ENCODE results near the gene REEP6.

Gene REEP6

DNA sequence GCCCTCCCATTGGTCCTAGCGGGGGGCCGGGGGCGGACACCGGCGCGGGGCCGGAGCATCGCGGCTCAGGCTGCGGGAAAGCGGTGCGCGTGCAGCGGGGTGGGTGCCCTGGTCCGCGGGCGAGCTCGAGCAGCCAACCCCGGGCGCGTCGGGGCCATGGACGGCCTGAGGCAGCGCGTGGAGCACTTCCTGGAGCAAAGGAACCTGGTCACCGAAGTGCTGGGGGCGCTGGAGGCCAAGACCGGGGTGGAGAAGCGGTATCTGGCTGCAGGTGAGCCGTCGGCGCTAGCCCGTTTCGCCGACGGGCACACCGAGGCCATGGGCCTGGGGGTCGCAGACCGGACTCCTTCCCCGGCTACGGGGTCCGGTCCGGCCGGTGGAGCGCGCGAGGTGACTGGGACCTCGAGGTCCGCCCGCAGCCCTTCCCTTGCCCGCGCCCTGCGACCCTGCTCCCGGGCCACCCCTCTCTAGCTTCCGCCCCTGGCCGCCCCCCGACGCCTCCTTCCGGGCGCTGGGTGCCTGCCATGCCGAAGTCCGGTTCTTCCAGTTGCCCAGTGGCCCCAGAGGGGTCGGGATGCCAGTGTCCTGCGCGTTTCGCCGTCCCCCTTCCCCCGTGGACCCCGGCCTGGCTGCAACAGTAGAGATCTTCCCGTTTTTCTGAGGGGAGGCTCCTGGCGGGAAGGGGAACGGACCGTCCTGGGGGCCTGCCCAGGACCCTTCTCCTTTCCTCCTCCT lies at the start of gene REEP6:
Gene REEP6, plus strand, starts transcription at position 68 of the 735 bp plus-strand sequence. Its CDS starts 89 bp downstream, at position 157.
- DNase-seq, result no peak

DNA sequence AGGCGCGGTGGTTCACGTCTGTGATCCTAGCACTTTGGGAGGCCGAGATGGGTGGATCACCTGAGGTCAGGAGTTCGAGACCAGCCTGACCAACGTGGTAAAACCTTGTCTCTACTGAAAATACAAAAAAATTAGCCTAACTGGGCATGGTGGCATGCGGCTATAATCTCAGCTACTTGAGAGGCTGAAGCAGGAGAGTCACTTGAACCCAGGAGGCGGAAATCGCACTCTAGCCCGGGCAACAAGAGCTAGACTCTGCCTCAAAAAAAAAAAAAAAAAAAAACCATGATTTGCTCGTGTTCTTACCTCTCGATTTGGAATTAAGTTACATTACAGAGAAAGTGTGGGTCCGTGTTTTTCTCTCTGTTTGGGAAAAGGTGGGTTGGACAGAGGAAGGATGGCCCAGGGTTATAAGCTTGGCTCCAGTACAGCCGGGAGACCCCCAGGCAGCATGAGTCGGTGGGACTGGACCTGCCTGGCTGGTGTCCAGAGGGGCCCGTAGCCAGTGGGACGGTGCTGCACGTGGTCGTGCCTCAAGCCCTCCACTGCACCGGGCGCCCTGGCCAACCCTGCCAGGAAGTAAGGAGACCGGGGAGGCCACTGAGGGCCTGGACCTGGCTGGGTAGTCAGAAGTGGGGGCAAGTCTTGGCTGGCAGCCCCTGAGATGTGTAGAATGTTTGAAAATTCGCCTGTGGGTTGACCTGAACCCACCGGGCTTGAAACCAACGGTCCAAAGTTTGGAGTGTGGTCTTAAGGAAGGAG lies 49.1 kb upstream of the REEP6 start:
- no peak for DNase-seq

DNA sequence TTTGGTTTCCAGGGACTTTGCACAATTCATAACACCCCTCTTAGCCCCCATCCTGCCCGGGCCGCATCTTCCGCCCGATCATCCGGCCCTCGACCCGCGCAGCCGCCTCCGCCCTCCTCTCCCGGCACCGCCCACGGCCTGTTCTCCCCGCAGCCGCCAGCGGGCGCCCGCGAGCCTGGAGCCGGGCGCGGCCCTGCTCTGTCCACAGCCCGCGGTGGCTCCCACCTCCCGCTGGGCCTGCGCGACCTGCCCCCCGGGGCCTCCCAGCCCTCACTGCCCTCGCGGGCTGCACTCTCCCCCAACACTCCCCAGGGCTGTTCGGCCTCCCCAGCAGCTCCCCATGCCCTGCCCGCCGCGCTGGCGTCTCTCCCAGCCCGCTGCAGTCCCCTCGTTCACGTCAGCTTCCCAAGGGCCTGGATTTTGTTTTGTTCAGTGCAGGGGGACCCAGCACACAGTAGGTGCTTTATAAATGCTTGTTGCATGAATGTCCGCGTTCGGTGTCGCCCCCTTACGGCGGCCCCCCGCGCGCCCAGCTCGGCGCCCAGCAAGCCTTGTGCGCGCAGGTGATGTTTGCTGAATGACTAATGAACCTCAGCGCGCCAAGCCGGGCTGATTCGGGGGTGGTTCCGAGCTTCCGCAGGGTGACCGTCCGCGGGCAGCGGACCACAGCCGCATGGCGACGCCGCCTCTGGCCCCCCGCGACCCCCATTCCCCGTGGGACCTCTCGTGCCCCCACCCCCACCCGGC lies 45.6 kb upstream of the REEP6 start:
- peak; percentile 8 for DNase-seq

DNA sequence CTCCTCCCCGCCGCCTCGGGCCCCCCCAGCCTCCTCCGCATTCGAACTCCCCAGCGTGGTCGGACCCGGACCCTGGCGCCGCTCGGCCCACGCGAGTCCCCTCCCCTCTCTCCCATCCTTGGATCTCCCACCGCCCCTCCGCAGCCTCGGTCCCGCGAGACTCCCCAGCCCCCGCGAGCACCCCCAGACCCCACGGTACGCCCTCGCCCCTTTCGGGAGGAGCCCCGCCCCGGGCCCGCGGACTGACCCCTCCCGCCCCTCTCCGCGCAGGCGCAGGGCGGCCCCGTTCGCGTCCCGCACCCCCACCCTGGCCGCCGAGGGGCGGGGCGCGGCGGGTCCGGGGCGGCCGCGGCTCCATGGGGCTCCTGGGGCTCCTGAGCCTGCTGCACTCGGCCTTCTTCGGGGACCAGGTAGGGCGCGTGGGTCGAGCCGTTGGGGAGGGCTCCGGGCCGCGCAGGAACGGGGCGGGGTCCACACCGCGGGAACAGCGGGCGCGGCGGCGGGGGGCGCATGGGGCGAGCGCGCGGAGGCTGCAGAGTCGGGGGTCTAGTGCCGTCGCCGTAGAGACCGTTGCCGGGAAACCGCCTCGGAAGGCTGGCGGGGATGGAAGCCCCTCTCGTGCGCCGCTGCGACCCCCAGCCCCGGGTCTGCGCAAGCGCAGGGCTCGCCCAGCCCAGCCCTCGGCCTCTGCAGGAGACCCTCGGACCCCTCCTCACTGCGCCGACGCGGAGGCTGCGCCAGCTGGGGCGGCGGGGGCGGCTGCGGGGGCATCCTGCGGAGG lies 44.9 kb upstream of the REEP6 start:
- peak; percentile 18 for DNase-seq

DNA sequence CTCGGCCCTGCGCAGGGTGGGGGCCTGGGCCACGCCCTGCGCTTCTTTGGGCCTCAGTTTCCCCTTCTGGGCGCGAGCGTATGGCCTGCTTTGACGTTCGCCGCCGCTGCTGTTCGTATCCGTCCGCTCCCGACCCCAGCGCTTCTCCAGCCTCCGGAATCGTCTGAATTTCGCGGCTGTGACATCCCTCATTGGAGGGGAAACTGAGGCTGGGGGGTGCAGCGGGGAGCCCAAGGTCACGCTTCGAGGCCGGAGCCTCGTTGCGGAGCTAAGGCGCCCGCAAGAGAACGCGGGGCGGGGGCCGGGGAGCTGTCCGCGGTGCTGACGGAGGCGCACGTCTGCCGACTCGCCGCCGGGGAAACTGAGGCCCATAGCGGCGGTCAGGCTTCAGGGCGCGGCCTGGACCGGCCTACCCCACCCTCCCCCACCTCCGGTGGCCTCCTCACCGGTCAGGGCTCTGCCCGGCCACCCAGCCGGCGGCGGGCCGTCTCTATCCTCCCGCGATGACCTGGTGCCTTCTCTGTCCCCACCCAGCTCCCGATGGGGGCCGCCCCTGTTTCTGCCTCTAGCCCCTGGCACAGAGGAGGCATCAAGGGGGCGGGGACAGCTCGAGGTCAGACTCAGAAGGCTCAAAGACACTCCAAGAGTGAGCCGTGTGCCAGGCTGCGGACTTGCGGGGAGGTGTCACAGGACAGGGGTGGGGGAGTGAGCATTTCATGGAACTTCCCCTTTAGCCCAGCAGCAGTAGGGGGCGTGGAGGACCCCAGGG lies 44.1 kb upstream of the REEP6 start:
- no peak for DNase-seq

DNA sequence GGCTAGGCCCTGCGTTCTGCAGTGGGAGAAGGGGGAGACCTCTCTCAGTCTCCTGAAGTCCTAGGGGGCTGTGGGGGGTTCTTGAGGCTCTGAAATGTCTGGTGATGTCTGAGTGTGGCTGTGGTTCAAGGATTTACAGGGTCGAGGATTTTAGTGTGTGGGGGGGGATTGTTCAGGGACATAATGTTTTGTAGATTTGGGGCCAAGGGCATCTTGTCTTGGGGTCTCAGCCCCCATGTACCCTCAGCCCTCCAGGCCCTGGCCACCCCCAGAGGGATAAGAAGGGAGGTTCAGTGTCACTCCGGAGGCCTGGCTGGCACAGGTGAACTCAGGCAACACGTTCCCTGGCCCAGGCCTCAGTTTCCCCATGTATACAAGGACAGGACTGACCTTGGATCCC lies 43.5 kb upstream of the REEP6 start:
- DNase-seq, result no peak

DNA sequence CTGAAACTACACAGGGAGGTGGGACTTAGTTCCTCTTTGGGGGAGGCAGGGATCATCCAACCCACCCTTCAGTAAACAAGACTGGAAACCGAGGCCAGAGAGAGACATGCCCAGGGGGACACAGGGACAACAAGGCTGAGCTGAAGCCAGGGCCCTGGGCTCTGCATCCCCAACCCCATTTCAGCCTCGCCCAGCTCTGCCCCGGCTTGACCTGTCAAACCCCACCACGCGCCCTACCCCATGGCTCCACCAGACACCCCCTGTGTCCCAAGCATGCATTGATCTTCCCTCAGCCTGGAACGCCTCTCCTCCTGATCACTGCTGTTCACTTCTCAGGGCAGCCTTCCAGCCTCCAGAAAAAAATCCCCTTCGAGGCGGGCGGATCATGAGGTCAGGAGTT lies 43.0 kb upstream of the REEP6 start:
- DNase-seq, result no peak

DNA sequence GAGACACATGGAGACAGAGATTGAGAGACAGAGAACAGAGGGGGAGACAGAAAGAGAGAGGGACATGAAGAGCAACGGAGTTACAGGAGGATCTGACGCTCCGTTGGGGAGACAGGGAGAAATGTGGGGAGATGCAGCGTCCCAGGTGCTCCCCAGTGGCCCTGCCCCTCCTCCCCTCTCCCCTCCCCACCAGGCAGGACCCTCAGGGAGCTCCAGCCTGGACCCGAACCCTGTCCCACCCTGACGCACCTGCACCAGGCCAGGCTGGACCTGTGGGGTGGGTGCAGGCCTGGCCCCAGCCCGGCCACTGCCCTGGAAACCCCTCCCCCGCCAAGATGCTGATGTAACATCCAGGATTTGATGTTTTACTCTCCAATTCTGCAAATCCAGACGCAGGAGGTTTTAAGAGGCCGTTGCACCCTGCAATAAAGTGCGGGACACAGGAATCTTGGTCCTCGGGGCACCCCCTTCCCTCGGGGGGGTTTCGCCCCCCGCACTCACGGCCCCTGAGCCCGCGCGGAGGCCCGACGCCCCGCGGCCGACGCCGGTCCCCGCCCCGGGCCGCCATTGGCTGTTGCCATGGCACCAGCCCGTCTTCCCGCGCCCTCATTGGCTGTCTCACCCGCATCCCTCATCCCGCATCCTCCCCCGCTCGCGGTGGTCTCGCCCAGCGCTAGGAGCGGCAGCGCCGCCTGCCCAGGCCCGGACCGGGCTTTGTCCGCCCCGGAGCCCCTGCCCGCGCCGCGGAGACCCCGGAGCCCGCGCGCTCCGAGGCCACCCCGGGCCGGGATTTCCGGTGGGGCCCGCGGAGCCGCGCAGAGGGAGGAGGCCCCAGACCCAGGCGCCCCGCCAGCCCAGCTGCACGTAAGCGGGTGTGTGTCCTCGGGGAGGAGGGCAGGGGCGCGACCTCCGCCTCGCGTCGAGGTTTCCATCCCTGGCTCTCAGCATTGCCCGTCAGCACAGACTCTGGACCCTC lies 41.2 kb upstream of the REEP6 start, which contains the start of gene APC2:
Gene APC2, plus strand, starts transcription at position 655 of the 976 bp plus-strand sequence. CDS start 2,881 bp downstream, outside the sequence.
- DNase-seq, result peak; percentile 82

DNA sequence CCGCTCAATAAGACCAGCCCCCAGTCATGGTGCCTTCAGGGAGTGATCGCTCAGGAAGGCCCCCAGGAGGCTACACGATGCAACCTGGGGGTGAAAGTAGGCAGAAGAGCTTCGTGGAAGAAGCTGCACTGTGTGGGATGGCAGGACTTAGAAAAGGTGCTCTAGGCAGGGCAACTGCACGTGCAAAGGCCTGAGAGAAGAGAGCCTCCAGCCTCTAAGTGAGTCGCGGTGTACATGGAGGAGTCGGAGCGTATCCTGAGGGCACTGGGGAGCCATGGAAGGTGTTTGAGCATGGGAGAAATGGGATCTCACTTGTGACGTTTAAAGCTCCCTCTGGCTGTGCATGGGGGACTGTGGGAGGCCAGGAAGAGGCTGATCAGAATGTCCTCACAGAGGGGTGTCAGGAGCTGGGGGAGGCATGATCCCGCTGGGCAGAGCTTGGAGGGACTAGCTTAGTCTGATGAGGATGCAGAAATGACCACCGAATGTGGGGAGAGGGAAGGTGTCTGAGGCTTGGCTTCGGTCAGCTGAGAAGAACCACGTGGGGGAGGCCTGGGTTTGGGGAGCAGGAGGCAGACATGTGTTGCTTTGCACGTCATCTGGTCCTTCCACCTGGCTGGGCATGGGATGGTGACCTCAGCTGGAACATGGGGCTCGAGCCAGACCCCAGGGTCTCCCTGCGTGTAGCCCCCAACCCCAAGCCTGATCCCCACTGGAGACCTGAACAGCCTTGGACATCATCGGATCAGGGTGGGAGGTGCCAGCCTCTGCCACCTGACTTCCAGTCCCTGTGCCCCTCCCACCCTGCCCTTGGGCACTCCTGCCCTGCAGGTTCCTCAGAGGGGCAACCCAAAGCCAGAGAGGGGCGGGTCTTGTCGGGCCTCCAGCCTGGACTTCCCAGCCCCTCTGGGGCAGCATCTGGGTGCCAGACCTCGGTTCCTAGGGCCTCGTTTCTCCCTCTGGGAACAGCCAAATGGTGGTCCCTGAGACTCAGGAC lies 39.9 kb upstream of the REEP6 start:
- DNase-seq, result no peak

DNA sequence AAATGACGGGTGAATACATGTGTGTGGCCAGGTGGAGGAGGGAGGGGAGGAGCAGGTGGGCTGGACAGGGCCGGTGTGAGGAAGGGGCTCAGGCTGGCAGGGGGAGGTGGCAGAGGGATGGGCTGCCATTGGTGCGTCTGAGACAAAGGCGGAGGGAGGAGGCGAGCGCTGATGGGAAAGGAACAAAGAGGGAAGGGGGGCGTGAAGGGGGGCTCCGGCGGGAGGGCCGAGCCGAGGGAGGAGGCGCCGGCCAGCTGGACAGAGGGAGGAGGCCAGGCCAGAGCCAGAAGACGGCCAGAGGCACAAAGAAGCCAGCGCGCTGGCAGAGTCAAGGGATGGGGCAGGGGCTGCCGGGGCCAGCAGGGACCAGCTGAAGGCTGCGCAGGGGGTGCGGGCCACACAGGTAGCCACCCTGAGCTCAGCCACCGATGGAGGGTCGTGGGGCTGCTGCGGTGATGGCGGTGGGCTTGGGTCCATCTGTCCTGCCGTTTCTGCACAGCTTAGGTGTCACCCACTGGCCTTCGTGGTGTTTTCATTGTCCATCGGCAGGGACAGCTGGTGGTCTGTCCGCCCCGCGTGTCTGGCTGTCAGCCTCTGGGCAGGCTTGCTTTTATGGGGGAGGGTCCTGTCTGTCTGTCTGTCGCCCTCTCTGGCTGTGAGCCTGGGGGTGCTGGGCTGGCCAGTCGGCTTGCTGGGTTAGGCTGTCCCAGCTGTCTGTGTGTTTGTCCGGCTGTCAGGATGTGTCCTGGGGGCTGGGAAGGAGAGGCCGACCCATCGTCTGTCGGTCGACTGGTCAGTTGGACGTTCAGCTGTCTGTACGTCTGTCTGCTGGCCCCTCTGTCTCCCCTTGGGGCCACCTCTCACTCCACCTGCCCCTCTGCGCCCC lies 38.8 kb upstream of the REEP6 start:
- no peak for DNase-seq

DNA sequence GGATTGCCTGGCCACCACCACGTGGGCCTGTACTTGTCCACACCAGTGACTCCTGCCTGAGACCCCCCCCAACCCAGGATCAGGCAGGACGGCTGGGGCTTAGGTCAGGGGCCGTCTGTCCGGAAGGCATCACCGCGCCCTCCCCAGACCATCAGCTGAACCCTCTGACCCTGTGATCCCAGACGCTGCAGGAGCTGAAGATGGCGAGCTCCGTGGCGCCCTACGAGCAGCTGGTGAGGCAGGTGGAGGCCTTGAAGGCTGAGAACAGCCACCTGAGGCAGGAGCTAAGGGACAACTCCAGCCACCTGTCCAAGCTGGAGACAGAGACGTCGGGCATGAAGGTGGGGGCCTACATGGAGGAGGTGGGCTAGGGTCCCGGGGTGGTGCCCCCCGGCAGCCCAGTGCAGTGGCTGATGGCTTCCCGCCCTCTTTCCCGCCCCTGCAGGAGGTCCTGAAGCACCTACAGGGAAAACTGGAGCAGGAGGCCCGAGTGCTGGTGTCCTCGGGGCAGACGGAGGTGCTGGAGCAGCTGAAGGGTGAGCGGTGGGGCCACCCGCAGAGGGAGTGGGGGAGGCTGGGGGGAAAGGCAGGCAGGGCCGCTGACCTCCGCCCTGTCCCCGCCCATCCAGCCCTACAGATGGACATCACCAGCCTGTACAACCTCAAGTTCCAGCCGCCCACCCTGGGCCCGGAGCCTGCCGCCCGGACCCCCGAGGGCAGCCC lies 38.0 kb upstream of the REEP6 start:
- no peak for DNase-seq

DNA sequence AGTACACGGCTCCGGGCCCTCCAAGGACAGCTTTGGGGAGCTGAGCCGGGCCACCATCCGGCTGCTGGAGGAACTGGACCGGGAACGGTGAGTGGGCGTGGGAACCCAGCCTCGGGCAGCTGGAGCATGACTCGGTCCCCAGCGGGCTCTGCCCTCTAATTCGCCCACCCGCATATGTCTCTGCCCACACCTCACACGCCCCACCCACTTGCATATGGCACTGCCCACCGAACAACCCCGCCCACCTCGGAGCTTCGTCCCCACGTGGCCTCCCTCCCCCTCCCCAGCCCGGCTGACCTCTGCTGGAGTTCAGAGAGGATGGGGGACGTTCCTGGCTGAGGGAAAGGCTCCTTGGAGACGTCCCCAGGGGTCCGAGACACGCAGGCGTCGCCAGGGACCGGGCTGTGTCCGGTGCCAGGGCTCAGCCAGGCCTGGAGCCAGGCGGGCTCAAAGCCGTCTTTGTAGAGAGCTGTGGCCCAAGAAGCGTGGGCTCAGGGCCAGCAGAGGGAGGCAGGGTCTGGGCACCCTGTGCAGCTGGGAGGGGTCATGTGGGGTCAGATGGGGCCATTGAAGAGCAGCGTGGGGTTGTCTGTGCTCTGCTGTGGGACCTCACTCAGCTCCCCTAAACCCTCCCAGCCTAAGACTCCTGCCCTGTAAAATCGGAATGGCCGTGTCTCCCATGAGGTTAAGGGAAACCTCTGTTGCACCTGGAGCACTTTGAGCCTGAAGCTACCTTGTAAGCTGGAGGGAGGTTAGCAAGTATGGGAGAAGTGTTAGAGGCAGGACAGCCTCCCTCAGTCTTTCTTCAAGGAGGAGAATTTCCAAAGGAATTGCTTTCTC lies 37.2 kb upstream of the REEP6 start:
- no peak for DNase-seq

DNA sequence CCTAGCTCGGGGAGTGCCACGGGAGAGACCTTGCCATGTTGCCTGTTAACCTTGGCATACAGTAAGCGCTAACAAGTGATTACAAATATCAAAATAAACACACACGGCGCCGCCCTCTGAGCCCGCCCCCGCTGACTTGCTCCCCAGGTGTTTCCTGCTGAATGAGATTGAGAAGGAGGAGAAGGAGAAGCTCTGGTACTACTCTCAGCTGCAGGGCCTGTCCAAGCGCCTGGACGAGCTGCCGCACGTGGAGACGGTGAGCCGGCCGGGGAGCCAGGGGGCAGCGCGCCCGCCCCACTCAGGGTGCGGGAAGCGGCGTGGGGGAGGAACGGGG lies 36.0 kb upstream of the REEP6 start:
- no peak for DNase-seq

DNA sequence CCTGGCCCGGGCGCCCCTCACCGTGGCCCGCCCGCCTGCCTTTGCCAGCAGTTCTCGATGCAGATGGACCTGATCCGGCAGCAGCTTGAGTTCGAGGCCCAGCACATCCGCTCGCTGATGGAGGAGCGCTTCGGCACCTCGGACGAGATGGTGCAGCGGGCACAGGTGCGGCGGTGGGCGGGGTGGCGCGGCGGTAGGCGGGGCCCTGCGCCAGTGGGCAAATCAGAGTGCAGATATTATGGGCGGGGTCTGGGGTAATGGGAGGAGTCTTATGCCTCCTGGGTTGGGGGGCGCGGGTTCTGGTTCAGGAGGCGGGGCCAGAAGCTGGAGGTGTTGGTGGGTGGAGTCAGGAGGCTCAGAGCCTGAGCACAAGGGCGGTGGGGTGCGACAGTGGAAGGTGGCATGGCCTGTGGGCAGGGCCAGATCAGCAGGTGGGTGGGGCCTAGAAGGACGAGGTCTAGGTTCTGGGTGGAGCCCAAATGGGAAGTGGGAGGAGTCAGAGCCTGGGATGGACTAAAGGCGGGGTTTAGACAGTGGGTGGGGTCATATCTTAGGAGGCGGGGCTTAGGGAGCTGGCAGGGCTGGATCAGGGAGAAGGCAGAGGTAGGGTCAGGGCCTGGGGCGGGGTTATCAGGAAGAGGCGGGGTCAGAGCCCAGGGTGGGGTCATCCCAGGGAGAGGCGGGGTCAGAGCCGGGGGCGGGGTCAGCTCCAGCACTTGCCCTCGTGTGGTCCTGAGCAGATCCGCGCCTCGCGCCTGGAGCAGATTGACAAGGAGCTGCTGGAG lies 35.5 kb upstream of the REEP6 start:
- no peak for DNase-seq

DNA sequence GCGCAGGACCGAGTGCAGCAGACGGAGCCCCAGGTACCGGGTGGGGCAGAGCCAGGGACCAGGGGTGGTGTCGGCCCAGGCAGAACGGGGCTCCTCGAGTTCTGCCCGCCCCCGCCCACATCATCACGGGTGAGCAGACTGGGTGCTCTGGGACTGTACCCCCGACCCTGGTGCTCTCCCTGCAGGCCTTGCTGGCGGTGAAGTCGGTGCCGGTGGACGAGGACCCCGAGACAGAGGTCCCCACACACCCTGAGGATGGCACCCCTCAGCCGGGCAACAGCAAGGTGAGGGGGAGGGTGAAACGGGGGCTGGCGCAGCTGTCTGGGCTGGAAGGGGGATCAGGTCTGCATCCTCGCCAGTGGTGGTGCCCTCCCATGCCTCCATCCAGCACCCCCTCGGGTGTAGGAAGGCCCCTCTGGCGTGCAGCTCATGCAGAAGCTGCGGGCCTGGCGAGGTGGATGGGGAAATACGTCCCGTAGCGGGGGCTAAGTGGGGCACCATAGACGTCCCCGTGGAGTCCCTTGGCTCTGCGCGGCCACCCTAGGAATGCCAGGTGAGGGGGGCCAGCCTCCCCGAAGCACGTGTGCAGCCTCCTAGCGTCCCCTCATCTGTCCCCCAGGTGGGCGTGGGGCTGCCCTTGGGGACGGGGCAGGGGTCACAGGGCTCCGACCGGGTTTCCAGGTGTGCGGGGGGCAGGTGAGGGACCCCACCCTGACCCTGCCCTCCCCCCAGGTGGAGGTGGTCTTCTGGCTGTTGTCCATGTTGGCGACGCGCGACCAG lies 34.7 kb upstream of the REEP6 start:
- no peak for DNase-seq

All from DMS79 (cell line).